HL-60 (cell line): ENCODE measurements around the gene IQGAP2.

Experiments used
- GABPA ChIP-seq: IDR thresholded peaks from 2 replicates; pipeline ENCODE4 v1.6.1; 2012; ENCODE audit warnings: low read depth
- POLR2AphosphoS5 ChIP-seq: IDR thresholded peaks from 2 replicates; pipeline ENCODE4 v1.6.1; 2012; ENCODE audit warnings: low read depth
- SPI1 ChIP-seq: IDR thresholded peaks from 2 replicates; pipeline ENCODE4 v1.6.1; 2012; ENCODE audit warnings: low read depth, mild to moderate bottlenecking, borderline replicate concordance
- TF ChIP-seq, protein P1 (sequence below): IDR thresholded peaks from one replicate; pipeline ENCODE4 v1.5.1; 2011; ENCODE audit warnings: low read length, control low read depth, inconsistent platforms; ENCODE audit not compliant: insufficient read depth
- TF ChIP-seq, protein P2 (sequence below): IDR thresholded peaks from 2 replicates; pipeline ENCODE4 v1.6.1; 2012; ENCODE audit warnings: low read depth; ENCODE audit not compliant: insufficient replicate concordance

DNA sequence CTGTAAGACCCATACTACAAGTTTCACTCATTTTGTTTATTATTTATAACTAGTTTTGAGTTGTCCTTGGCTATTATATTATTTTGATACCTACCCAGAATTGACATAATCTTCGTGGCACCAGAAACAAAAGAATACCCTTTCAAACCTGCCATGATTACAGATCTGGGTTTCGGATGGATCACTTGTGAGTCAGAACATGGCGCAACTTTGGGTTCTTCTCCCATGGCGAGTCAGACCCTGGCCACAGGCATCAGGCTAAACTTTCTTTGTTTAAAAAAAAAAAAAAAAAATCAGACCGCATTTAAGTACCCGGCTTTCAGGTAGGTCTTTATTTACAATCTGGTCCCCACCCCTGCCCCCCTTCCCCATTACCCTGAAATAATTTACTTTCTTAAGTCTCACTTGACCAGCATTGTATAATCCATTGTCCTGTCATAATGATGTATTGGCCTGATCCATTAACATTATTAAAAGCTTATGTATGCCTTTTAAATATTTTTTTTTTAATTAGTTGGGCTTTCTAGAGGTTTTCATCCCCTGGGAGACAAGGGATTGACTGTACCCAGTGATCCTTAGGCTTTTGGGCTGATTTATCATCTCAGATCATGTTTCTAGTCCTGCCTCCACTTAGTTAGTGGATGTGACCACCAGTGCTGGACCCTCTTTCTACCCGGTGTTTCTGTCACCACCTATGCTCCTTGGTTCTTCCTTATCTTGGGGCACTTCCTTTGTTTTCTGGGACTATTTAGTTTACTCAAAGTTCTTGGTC, 176.3 kb downstream of the IQGAP2 start:
- TF ChIP-seq, protein P1, sequence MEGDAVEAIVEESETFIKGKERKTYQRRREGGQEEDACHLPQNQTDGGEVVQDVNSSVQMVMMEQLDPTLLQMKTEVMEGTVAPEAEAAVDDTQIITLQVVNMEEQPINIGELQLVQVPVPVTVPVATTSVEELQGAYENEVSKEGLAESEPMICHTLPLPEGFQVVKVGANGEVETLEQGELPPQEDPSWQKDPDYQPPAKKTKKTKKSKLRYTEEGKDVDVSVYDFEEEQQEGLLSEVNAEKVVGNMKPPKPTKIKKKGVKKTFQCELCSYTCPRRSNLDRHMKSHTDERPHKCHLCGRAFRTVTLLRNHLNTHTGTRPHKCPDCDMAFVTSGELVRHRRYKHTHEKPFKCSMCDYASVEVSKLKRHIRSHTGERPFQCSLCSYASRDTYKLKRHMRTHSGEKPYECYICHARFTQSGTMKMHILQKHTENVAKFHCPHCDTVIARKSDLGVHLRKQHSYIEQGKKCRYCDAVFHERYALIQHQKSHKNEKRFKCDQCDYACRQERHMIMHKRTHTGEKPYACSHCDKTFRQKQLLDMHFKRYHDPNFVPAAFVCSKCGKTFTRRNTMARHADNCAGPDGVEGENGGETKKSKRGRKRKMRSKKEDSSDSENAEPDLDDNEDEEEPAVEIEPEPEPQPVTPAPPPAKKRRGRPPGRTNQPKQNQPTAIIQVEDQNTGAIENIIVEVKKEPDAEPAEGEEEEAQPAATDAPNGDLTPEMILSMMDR = no peak
- no peak for TF ChIP-seq POLR2AphosphoS5
- TF ChIP-seq, protein P2, sequence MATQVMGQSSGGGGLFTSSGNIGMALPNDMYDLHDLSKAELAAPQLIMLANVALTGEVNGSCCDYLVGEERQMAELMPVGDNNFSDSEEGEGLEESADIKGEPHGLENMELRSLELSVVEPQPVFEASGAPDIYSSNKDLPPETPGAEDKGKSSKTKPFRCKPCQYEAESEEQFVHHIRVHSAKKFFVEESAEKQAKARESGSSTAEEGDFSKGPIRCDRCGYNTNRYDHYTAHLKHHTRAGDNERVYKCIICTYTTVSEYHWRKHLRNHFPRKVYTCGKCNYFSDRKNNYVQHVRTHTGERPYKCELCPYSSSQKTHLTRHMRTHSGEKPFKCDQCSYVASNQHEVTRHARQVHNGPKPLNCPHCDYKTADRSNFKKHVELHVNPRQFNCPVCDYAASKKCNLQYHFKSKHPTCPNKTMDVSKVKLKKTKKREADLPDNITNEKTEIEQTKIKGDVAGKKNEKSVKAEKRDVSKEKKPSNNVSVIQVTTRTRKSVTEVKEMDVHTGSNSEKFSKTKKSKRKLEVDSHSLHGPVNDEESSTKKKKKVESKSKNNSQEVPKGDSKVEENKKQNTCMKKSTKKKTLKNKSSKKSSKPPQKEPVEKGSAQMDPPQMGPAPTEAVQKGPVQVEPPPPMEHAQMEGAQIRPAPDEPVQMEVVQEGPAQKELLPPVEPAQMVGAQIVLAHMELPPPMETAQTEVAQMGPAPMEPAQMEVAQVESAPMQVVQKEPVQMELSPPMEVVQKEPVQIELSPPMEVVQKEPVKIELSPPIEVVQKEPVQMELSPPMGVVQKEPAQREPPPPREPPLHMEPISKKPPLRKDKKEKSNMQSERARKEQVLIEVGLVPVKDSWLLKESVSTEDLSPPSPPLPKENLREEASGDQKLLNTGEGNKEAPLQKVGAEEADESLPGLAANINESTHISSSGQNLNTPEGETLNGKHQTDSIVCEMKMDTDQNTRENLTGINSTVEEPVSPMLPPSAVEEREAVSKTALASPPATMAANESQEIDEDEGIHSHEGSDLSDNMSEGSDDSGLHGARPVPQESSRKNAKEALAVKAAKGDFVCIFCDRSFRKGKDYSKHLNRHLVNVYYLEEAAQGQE = no peak
- TF ChIP-seq GABPA = no peak
- TF ChIP-seq SPI1 = no peak
